Measurements from ENCODE around the gene RAB3GAP1. TPM values are rescaled to one million over a fixed set of nuclear protein-coding genes. Genes with fewer than 3 reads are reported as not detected.

RAB3GAP1 gene
- total RNA-seq, 2 experiments from 2014 or later: 28.5 to 28.8 TPM

Other genes starting within 250 kb of the RAB3GAP1 start
- gene ACMSD, start 213.7 kb upstream of the RAB3GAP1 start, total RNA-seq: not detected
- 10 to 100 TPM; 28.3 to 29.1 TPM for gene CCNT2, start 133.5 kb upstream of the RAB3GAP1 start, total RNA-seq
- not detected for gene MAP3K19, start 4.8 kb upstream of the RAB3GAP1 start, total RNA-seq

Measured in activated naive CD8-positive, alpha-beta T cell treated with anti-CD3 and anti-CD28 coated beads for 36 hours (primary cell).